ENCODE results near the gene ICA1L. TPM values are rescaled to one million over a fixed set of nuclear protein-coding genes. Genes with fewer than 3 reads are reported as not detected.
"Not testable (repeated sequence)": the region's sequence is repeated elsewhere in the genome, so short reads cannot be mapped to it uniquely, and the experiment has no call there.

The ICA1L gene
- total RNA-seq, 4 donors from 2014 or later = 0.72 to 3.0 (median 1.4) TPM

- intact Hi-C loops (cut with DNase I; ENCODE audit: low total_unique reads) = no loop called here
- no peak for DNase-seq (ENCODE audit: low spot score in 2 of 2)
- TF ChIP-seq CTCF (IDR thresholded peaks at IDR 0.05) (no peak), POLR2A (IDR thresholded peaks at IDR 0.05) (no peak)
- H3K4me3 ChIP-seq (ENCODE audit: low read depth, poor library complexity, severe bottlenecking) = no peak overlapping the region
- WGBS, 2 donors = 72 to 83% methylated on average over 3 of the region's 3 CpGs
Measured at GRCh38 chr2:202858601-202859000, 13.0 kb downstream of the ICA1L start.

- 65 to 73% methylated on average over 2 of the region's 3 CpGs for WGBS, 2 donors
- H3K4me3 ChIP-seq (ENCODE audit: low read depth, poor library complexity, severe bottlenecking); intact Hi-C loops (cut with DNase I; ENCODE audit: low total_unique reads); DNase-seq (ENCODE audit: low spot score in 2 of 2): not testable (repeated sequence)
Measured at GRCh38 chr2:202849343-202849742, 22.2 kb downstream of the ICA1L start.

- intact Hi-C loops (cut with DNase I; ENCODE audit: low total_unique reads) = no loop called here
- 72 to 75% methylated on average over 8 of the region's 8 CpGs for WGBS, 2 donors
- no peak overlapping the region for H3K4me3 ChIP-seq (ENCODE audit: low read depth, poor library complexity, severe bottlenecking)
- TF ChIP-seq POLR2A (IDR thresholded peaks at IDR 0.05) (no peak), CTCF (IDR thresholded peaks at IDR 0.05) (no peak)
- no peak for DNase-seq (ENCODE audit: low spot score in 2 of 2)
Measured at GRCh38 chr2:202848813-202849212, 22.8 kb downstream of the ICA1L start.

- TF ChIP-seq POLR2A (IDR thresholded peaks at IDR 0.05) (no peak), CTCF (IDR thresholded peaks at IDR 0.05) (no peak)
- H3K4me3 ChIP-seq (ENCODE audit: low read depth, poor library complexity, severe bottlenecking) = no peak overlapping the region
- DNase-seq (ENCODE audit: low spot score in 2 of 2) = no peak
- WGBS, 2 donors = 91 to 93% methylated on average over 9 of the region's 9 CpGs
- intact Hi-C loops (cut with DNase I; ENCODE audit: low total_unique reads) = no loop called here
Measured at GRCh38 chr2:202847693-202848524, 23.7 kb downstream of the ICA1L start.

- no peak overlapping the region for H3K4me3 ChIP-seq (ENCODE audit: low read depth, poor library complexity, severe bottlenecking)
- DNase-seq (ENCODE audit: low spot score in 2 of 2) = no peak
- TF ChIP-seq POLR2A (IDR thresholded peaks at IDR 0.05) (no peak), CTCF (IDR thresholded peaks at IDR 0.05) (no peak)
- WGBS, 2 donors = 69 to 71% methylated on average over 2 of the region's 2 CpGs
- intact Hi-C loops (cut with DNase I; ENCODE audit: low total_unique reads) = no loop called here
Measured at GRCh38 chr2:202844656-202845055, 26.9 kb downstream of the ICA1L start.

- intact Hi-C loops (cut with DNase I; ENCODE audit: low total_unique reads) = no loop called here
- DNase-seq (ENCODE audit: low spot score in 2 of 2) = no peak
- no peak overlapping the region for H3K4me3 ChIP-seq (ENCODE audit: low read depth, poor library complexity, severe bottlenecking)
- TF ChIP-seq POLR2A (IDR thresholded peaks at IDR 0.05) (no peak), CTCF (IDR thresholded peaks at IDR 0.05) (no peak)
Measured at GRCh38 chr2:202842690-202843089, 28.9 kb downstream of the ICA1L start.

All from lower leg skin (tissue), 4 donors.